CD4-positive, alpha-beta memory T cell (primary cell): ENCODE measurements around the gene CLEC16A. TPM values are rescaled to one million over a fixed set of nuclear protein-coding genes. Genes with fewer than 3 reads are reported as not detected.

Source experiments
- CTCF ChIA-PET: fragments of 350-600 bp; sonication (Branson Sonifier 250); formaldehyde crosslinking; loops from one replicate; lab custom pipeline; 2021; ENCODE audit warnings: inconsistent platforms; ENCODE audit not compliant: partially characterized antibody; lab: Charles Lee
- POLR2A ChIA-PET: fragments of 350-600 bp; sonication (Branson Sonifier 250); formaldehyde crosslinking; loops from one replicate; lab custom pipeline; 2021; ENCODE audit not compliant: partially characterized antibody; lab: Charles Lee
- DNase-seq, 5 donors: peaks; one replicate each; pipeline versions ENCODE4 v3.0.0 to v3.0.0-alpha.2; 2020 to 2022; ENCODE audit warnings: mixed read lengths in 1 of 5
- H3K27ac ChIP-seq: one replicate; pipeline ENCODE4 v1.7.0; 2013; ENCODE audit warnings: low read depth, low read length
- H3K27me3 ChIP-seq: 2 replicates; pipeline ENCODE4 v1.7.0; 2013; ENCODE audit warnings: mild to moderate bottlenecking, low read length, moderate library complexity; ENCODE audit not compliant: insufficient read depth
- H3K36me3 ChIP-seq: 2 replicates; pipeline ENCODE4 v1.7.0; 2013; ENCODE audit warnings: mild to moderate bottlenecking, low read length, moderate library complexity; ENCODE audit not compliant: insufficient read depth
- H3K4me1 ChIP-seq: 2 replicates; pipeline ENCODE4 v1.7.0; 2013; ENCODE audit warnings: mild to moderate bottlenecking, low read length, moderate library complexity; ENCODE audit not compliant: insufficient read depth
- H3K4me3 ChIP-seq, 2 donors: one replicate each; pipeline ENCODE4 v1.7.0; 2013; ENCODE audit warnings: low read length in 2 of 2, mild to moderate bottlenecking in 1 of 2
- H3K9me3 ChIP-seq, 2 donors: one replicate each; pipeline ENCODE4 v1.7.0; 2013; ENCODE audit warnings: low read length in 2 of 2, control low read depth in 1 of 2; ENCODE audit not compliant: control insufficient read depth in 1 of 2
- H3K27ac Mint-ChIP-seq, 7 donors: one replicate each; pipeline ENCODE4 v1.8.0; 2020 to 2021; ENCODE audit warnings: mixed read lengths in 7 of 7, mild to moderate bottlenecking in 6 of 7, inconsistent platforms in 3 of 7, moderate library complexity in 3 of 7
- H3K27me3 Mint-ChIP-seq, 2 donors: one replicate each; pipeline ENCODE4 v1.8.0; 2020 to 2021; ENCODE audit warnings: mixed read lengths in 2 of 2
- H3K36me3 Mint-ChIP-seq, 2 donors: one replicate each; pipeline ENCODE4 v1.8.0; 2020 to 2021; ENCODE audit warnings: mixed read lengths in 2 of 2, inconsistent platforms in 1 of 2, mild to moderate bottlenecking in 1 of 2
- H3K4me1 Mint-ChIP-seq, 4 donors: one replicate each; pipeline ENCODE4 v1.8.0; 2020 to 2021; ENCODE audit warnings: mixed read lengths in 4 of 4, mild to moderate bottlenecking in 1 of 4
- H3K4me3 Mint-ChIP-seq, 8 donors: one replicate each; pipeline ENCODE4 v1.8.0; 2020 to 2021; ENCODE audit warnings: mixed read lengths in 8 of 8, mild to moderate bottlenecking in 7 of 8, moderate library complexity in 6 of 8, inconsistent platforms in 3 of 8
- H3K9me3 Mint-ChIP-seq, 8 donors: one replicate each; pipeline ENCODE4 v1.8.0; 2020 to 2021; ENCODE audit warnings: mixed read lengths in 8 of 8, mild to moderate bottlenecking in 5 of 8, inconsistent platforms in 3 of 8, moderate library complexity in 1 of 8
- intact Hi-C: fragments of 100-400 bp; cut with micrococcal nuclease; formaldehyde crosslinking; loops from one replicate; pipeline ENCODE4 v1.15.1; 2023
- polyA plus RNA-seq, 2 donors: library from polyadenylated mRNA; unstranded; fragments of 300-500 nt; fragmentation: Illumina TruSeq; gene quantifications; one replicate each; pipeline ENCODE4 v1.2.3, GENCODE V29; 2021
- total RNA-seq, 2 experiments: library from RNA; stranded (reverse); gene quantifications; one replicate each; pipeline ENCODE4 v1.2.3, GENCODE V29; 2021

The CLEC16A gene
- total and polyA plus RNA-seq, 4 experiments from 2014 or later, result 5.2 to 28.4 (median 24.5) TPM

DNA sequence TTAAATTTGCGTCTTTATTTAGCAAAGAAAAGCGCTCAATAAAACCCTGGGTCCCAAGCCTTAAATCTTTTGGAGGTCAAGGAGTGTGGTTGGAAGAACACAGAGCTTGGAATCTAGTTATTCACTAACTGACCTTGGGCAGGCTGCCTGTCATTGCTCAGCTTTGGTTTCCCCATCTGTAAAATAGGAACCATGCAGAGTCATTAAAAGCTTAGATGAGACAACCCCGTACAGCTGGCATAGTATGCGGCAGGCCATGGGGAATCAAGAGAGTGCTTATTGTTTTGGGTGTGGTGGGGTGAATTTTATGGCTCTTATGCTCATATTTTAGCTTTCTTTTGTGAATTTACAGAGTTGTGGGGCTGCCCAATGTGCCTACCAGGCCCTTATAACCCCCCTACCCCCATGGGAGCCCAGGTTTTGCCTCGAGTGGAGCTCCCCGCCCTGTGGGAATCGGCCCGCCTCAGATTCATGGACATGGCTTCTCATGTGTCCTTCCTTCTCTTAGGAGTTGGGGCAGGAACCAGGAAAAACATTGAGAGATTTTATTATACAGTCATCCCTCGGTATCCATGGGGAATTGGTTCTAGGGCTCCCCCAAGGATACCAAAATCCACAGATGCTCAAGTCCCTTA is 113.5 kb downstream of the CLEC16A start:
- H3K4me1 ChIP-seq, result peaks cover 3% of the 10 kb centered on the region
- intact Hi-C loops, result no loop called here
- H3K9me3 ChIP-seq, result no peaks in the 10 kb centered on the region
- ChIA-PET CTCF (interaction anchor here (0.9 kb wide), 1 partner anchor 11 kb away, joined by 3 read pairs; no protein-coding TSS in a partner anchor), POLR2A (interaction anchor here (0.9 kb wide), 1 partner anchor 198 kb away, joined by 3 read pairs; the partner anchor contains the start of gene SOCS1)
- no peak overlapping the region for H3K4me3 ChIP-seq
- Mint-ChIP-seq H3K27ac (no peak overlapping the region), H3K4me3 (no peak overlapping the region), H3K36me3 (peaks cover 34 to 46% of the 10 kb centered on the region in 2 donors), H3K27me3 (no peaks in the 10 kb centered on the region), H3K4me1 (peaks cover 2 to 15% (median 7%) of the 10 kb centered on the region in 4 donors), H3K9me3 (no peaks in the 10 kb centered on the region)
- no peak overlapping the region for H3K27ac ChIP-seq
- H3K36me3 ChIP-seq, result peaks cover 13% of the 10 kb centered on the region
- DNase-seq, result no peak
- H3K27me3 ChIP-seq, result no peaks in the 10 kb centered on the region

DNA sequence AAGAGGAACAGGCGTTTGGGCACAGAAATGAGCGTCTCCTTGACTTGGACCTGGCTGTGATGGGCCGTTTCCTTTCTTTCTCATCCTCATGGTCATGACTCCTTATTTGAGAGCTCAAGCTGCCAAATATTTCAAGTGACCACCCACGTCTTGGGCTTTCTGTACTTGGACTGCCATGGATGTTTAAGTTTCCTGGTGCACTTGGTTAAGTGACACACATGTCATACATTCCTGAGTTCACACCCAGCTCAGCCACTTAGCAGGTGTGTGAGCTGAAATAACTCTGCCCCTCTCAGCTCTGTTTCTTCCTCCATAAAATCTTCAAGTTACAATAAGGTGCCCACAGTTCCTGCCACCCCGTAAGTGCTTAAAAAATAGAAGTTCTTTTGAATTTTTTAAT is 114.5 kb downstream of the CLEC16A start:
- ChIA-PET POLR2A (no interaction called here), CTCF (no interaction called here)
- Mint-ChIP-seq H3K36me3 (peaks cover 27 to 49% of the 10 kb centered on the region in 2 donors), H3K9me3 (no peaks in the 10 kb centered on the region), H3K27ac (no peak overlapping the region), H3K27me3 (no peaks in the 10 kb centered on the region), H3K4me3 (no peak overlapping the region), H3K4me1 (peaks cover 0 to 10% (median 3%) of the 10 kb centered on the region in 4 donors)
- H3K27me3 ChIP-seq, result no peaks in the 10 kb centered on the region
- no peak for DNase-seq
- H3K36me3 ChIP-seq, result peaks cover 13% of the 10 kb centered on the region
- no peaks in the 10 kb centered on the region for H3K4me1 ChIP-seq
- no peak overlapping the region for H3K4me3 ChIP-seq
- H3K9me3 ChIP-seq, result no peaks in the 10 kb centered on the region
- intact Hi-C loops, result no loop called here
- H3K27ac ChIP-seq, result no peak overlapping the region

DNA sequence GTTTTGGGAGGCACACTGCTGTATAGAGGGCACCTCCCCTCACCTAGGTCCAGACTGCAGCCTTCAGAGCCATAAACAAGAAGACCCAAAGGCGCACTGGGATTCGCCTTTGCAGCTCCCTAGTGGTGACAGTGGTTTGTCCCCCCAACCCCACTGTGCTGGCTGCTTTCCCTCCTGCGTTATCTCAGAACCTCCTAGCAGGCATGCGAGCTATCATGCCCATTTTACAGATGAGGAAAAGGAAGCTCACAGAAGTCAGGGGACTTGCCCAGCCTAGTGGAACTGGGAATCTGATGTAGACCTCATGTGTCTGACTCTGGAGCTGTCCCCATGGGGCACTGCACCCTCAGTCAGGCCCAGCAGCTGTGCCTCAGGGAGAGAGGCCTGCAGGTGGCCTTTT is 115.2 kb downstream of the CLEC16A start:
- no peaks in the 10 kb centered on the region for H3K9me3 ChIP-seq
- Mint-ChIP-seq H3K27me3 (no peaks in the 10 kb centered on the region), H3K27ac (no peak overlapping the region), H3K4me3 (no peak overlapping the region), H3K9me3 (no peaks in the 10 kb centered on the region), H3K4me1 (peaks cover 0 to 5% (median 3%) of the 10 kb centered on the region in 4 donors), H3K36me3 (peaks cover 25 to 54% of the 10 kb centered on the region in 2 donors)
- H3K36me3 ChIP-seq, result peaks cover 13% of the 10 kb centered on the region
- CTCF ChIA-PET, result no interaction called here
- no peak for DNase-seq
- H3K4me3 ChIP-seq, result no peak overlapping the region
- intact Hi-C loops, result no loop called here
- H3K27ac ChIP-seq, result no peak overlapping the region
- no peaks in the 10 kb centered on the region for H3K4me1 ChIP-seq
- POLR2A ChIA-PET, result no interaction called here
- H3K27me3 ChIP-seq, result no peaks in the 10 kb centered on the region

DNA sequence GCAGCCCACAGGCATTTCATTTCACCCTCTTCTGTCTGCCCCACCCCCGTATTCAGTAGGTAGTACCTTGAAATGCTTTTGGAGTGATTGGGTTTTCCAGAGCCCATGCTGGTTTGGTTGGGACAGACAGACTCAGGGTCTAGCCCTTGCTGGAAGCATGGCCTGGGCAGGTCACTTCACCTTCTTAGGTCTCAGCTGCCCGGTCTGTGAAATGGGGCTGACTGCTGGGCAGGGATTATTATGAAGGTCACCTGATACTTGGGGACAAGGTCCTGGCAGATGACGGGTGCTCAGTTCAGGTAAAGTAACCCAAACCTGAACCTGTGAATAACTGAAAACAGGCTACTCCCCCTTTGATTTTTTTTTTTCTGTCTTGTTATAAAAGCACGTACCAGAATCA is 116.0 kb downstream of the CLEC16A start:
- H3K9me3 ChIP-seq, result no peaks in the 10 kb centered on the region
- no peaks in the 10 kb centered on the region for H3K9me3 Mint-ChIP-seq
- H3K27ac Mint-ChIP-seq, result peak overlapping the region in 1 of 7 donors; percentile 44
- H3K36me3 Mint-ChIP-seq, result peaks cover 27 to 53% of the 10 kb centered on the region in 2 donors
- peaks cover 0 to 3% (median 0%) of the 10 kb centered on the region in 4 donors for H3K4me1 Mint-ChIP-seq
- H3K27me3 Mint-ChIP-seq, result no peaks in the 10 kb centered on the region
- no peaks in the 10 kb centered on the region for H3K4me1 ChIP-seq
- H3K27me3 ChIP-seq, result no peaks in the 10 kb centered on the region
- POLR2A ChIA-PET, result no interaction called here
- no peak overlapping the region for H3K27ac ChIP-seq
- no peak for DNase-seq
- CTCF ChIA-PET, result no interaction called here
- H3K4me3 Mint-ChIP-seq, result no peak overlapping the region
- H3K36me3 ChIP-seq, result peaks cover 13% of the 10 kb centered on the region
- intact Hi-C loops, result no loop called here
- no peak overlapping the region for H3K4me3 ChIP-seq

DNA sequence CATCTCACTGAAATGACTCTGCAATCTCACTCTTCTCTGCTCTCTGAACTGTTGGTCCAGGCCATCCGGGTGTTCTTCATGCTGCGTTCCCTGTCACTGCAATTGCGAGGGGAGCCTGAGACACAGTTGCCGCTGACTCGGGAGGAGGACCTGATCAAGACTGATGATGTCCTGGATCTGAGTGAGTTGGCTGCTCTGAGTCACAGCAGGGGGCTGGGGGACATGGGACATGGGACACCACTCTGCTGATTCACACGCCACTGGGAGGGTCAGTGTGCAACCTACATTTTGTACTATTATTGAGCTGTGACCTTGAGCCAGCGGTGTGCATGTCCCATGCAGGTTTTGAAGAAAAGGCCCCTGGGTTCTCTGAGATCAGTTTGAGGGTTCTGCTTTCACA is 116.5 kb downstream of the CLEC16A start:
- H3K4me3 Mint-ChIP-seq, result no peak overlapping the region
- intact Hi-C loops, result no loop called here
- no peaks in the 10 kb centered on the region for H3K9me3 Mint-ChIP-seq
- no peak overlapping the region for H3K4me3 ChIP-seq
- peaks cover 13% of the 10 kb centered on the region for H3K36me3 ChIP-seq
- DNase-seq, result no peak
- peak overlapping the region in 1 of 7 donors; percentile 44 for H3K27ac Mint-ChIP-seq
- POLR2A ChIA-PET, result no interaction called here
- no peak overlapping the region for H3K27ac ChIP-seq
- peaks cover 0 to 3% (median 0%) of the 10 kb centered on the region in 4 donors for H3K4me1 Mint-ChIP-seq
- no peaks in the 10 kb centered on the region for H3K27me3 Mint-ChIP-seq
- H3K9me3 ChIP-seq, result no peaks in the 10 kb centered on the region
- no peaks in the 10 kb centered on the region for H3K4me1 ChIP-seq
- no peaks in the 10 kb centered on the region for H3K27me3 ChIP-seq
- CTCF ChIA-PET, result interaction anchor here (0.9 kb wide), 1 partner anchor 335 kb away, joined by 3 read pairs; no protein-coding TSS in a partner anchor
- H3K36me3 Mint-ChIP-seq, result peaks cover 29 to 54% of the 10 kb centered on the region in 2 donors

DNA sequence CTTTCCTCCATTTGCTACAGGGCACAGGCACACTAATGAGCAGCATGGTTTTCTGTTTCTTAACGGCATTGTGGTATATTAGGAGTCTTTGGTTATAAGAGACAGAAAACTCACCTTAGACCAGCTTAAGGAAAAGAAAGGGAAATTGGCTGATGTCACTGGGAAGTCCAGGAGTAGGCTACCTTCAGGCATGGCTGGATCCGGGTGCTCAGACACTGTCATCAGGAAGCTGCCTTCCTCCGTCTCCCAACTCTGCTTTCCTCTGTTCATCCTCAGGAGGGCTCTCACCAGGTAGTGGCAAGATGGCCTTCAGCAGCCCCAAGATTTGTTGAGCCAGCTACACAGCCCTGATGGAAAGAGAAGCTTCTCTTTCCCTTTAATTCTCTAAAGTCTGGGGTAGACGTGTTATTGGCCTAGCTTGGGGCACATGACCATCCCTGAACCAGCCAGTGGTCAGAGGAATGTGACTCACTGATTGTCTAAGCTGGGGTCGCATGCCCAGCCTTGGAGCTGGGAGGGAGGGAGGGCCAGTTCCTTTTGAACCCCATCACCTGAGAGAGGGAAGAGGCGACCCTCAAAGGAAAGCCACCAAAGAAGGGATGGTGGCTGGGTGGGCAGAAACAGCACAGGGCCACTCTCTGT is 117.4 kb downstream of the CLEC16A start:
- Histone ChIP-seq H3K9me3 (no peaks in the 10 kb centered on the region), H3K27ac (no peak overlapping the region), H3K4me3 (no peak overlapping the region), H3K4me1 (no peaks in the 10 kb centered on the region), H3K27me3 (no peaks in the 10 kb centered on the region), H3K36me3 (peaks cover 13% of the 10 kb centered on the region)
- Mint-ChIP-seq H3K27me3 (no peaks in the 10 kb centered on the region), H3K27ac (no peak overlapping the region), H3K4me3 (no peak overlapping the region), H3K4me1 (peaks cover 0 to 2% (median 0%) of the 10 kb centered on the region in 4 donors), H3K36me3 (peaks cover 28 to 50% of the 10 kb centered on the region in 2 donors), H3K9me3 (no peaks in the 10 kb centered on the region)
- ChIA-PET POLR2A (no interaction called here), CTCF (interaction anchor here (0.9 kb wide), 1 partner anchor 334 kb away, joined by 3 read pairs; no protein-coding TSS in a partner anchor)
- intact Hi-C loops, result no loop called here
- no peak for DNase-seq

DNA sequence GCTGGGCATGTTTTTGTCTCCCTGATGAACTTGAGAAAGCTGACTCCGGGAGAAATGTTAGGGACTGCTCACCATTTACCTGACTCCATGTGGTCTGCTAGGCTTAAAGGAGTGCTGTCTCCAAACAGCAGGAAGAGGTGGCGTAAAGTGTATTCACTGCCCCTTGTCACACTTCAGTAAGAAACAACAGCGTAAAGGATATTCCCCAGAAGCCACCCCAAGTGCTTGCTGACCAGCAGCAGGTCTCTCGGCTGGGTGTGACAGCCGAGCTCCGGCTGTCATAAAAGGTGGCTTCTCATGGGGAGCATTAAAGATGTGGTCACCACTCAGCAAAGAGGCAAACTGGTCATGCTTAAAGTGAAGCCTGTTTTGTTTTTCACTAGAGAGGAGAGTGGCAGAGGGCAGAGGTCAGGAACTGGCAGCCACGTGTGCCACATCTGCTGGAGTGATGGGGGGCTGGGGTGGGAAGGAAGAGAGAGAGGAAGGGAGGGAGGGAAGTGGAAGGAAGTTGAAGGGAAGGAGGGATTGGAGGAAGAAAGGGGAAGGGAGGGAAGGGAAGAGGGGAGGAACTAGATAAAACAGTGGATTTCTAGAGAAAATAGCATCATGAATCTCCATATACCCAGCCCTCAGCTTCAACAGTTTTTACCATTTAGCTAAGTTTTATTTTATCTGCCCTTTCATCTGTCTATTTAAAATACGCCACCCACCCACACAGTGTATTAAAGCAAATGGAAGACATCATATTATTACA is 119.3 kb downstream of the CLEC16A start:
- Histone ChIP-seq H3K36me3 (peaks cover 13% of the 10 kb centered on the region), H3K4me3 (no peak overlapping the region), H3K27ac (no peak overlapping the region), H3K4me1 (no peaks in the 10 kb centered on the region), H3K9me3 (no peaks in the 10 kb centered on the region), H3K27me3 (no peaks in the 10 kb centered on the region)
- intact Hi-C loops, result no loop called here
- POLR2A ChIA-PET, result no interaction called here
- no peak for DNase-seq
- no peaks in the 10 kb centered on the region for H3K9me3 Mint-ChIP-seq
- H3K4me3 Mint-ChIP-seq, result no peak overlapping the region
- peaks cover 0 to 2% (median 0%) of the 10 kb centered on the region in 4 donors for H3K4me1 Mint-ChIP-seq
- H3K27me3 Mint-ChIP-seq, result no peaks in the 10 kb centered on the region
- CTCF ChIA-PET, result interaction anchor here (0.8 to 1.0 kb wide), 2 partner anchors 13 to 191 kb away, joined by 3 to 4 read pairs; no protein-coding TSS in a partner anchor
- peaks cover 30 to 57% of the 10 kb centered on the region in 2 donors for H3K36me3 Mint-ChIP-seq
- peak overlapping the region in 3 of 7 donors; percentile 6 to 77 (median 57) for H3K27ac Mint-ChIP-seq
